ENCODE results near the gene GMDS.

DNA sequence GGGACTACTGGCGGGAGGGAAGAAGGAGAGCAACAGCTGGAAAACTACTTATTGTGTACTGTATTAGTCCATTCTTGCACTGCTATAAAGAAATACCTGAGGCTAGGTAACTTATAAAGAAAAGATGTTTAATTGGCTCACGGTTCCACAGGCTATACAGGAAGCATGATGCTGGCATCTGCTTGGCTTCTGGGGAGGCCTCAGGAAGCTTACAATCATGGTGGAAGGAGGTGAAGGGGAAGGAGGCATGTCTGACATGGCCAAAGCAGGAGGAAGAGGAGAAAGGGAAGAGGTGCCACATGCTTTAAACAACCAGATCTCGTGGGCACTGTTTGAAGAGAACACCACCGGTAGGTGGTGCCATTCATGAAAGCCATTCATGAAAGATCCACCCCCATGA is 67.3 kb downstream of the GMDS start:
- TF ChIP-seq POLR2AphosphoS5 (IDR thresholded peaks at IDR 0.05; ENCODE audit: insufficient read depth in 1 of 2, low read depth in 1 of 2): no peak
- TF ChIP-seq, protein P1, sequence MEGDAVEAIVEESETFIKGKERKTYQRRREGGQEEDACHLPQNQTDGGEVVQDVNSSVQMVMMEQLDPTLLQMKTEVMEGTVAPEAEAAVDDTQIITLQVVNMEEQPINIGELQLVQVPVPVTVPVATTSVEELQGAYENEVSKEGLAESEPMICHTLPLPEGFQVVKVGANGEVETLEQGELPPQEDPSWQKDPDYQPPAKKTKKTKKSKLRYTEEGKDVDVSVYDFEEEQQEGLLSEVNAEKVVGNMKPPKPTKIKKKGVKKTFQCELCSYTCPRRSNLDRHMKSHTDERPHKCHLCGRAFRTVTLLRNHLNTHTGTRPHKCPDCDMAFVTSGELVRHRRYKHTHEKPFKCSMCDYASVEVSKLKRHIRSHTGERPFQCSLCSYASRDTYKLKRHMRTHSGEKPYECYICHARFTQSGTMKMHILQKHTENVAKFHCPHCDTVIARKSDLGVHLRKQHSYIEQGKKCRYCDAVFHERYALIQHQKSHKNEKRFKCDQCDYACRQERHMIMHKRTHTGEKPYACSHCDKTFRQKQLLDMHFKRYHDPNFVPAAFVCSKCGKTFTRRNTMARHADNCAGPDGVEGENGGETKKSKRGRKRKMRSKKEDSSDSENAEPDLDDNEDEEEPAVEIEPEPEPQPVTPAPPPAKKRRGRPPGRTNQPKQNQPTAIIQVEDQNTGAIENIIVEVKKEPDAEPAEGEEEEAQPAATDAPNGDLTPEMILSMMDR (IDR thresholded peaks at IDR 0.05): no peak
- no peak for TF ChIP-seq POLR2A (IDR thresholded peaks at IDR 0.05)

All from vagina (tissue), 2 donors.